ENCODE data around the gene CYB561A3.

- TF ChIP-seq CTCF (conservative IDR thresholded peaks at IDR 0.05; ENCODE audit: low read depth in 2 of 2) (no peak), EZH2 (IDR thresholded peaks at IDR 0.05; ENCODE audit: low read depth, unreplicated experiment) (no peak), CREB1 (CRISPR knock-in tag; IDR thresholded peaks at IDR 0.05; ENCODE audit: low read depth) (peak; percentile 46; the same call in 1 of the 2 replicates), POLR2AphosphoS5 (IDR thresholded peaks at IDR 0.05; ENCODE audit: low read depth) (peak; percentile 91), JUNB (IDR thresholded peaks at IDR 0.05; ENCODE audit: unreplicated experiment) (no peak), EZH2phosphoT487 (IDR thresholded peaks at IDR 0.05; ENCODE audit: unreplicated experiment) (no peak), REST (IDR thresholded peaks at IDR 0.05; ENCODE audit: unreplicated experiment) (no peak), ZNF114 (CRISPR knock-in tag; IDR thresholded peaks at IDR 0.05) (no peak), NANOG (IDR thresholded peaks at IDR 0.05; ENCODE audit: borderline replicate concordance) (no peak), ETS1 (IDR thresholded peaks at IDR 0.05) (peak; percentile 76), STAT1 (IDR thresholded peaks at IDR 0.05; ENCODE audit: unreplicated experiment) (no peak), ZNF331 (CRISPR knock-in tag; IDR thresholded peaks at IDR 0.05; ENCODE audit: low read depth) (no peak), ZNF462 (CRISPR knock-in tag; IDR thresholded peaks at IDR 0.05) (no peak)
Measured at GRCh38 chr11:61332797-61333549, 28.7 kb downstream of the CYB561A3 start, which contains the start of the genes DDB1 and TKFC.

Data from GM23338 (cell line).